Activated T-cell treated with anti-CD3 and anti-CD28 coated beads for 4 hours (primary cell): ENCODE results near the gene ADGRD1.

ENCODE experiments used
- DNase-seq: peaks from one replicate; pipeline ENCODE4 v3.0.0-alpha.2; 2020

The ADGRD1 gene

DNA sequence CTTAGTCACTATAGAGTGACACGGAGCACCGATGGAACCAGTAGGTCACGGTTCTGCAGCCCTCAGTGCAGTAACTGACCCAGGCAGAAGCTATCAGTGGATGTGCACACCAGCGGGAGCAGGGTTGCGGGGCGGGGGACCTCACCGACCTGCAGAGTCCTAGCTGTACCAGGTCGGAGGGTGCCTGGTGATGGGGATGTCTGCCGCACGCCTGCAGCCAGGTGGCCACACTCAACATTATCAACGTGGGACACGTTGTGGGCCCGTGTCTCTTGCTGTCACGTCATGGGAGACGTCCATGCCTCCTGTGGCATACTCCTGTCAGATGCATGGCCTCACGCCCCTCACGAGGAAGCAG, 55.2 kb downstream of the ADGRD1 start:
- no peak for DNase-seq

- no peak for DNase-seq
Observed at GRCh38 chr12:131009595-131010395, 56.1 kb downstream of the ADGRD1 start.

GRCh38 chr12:131010396-131011131, 56.9 kb downstream of the ADGRD1 start:
- DNase-seq = no peak

DNA sequence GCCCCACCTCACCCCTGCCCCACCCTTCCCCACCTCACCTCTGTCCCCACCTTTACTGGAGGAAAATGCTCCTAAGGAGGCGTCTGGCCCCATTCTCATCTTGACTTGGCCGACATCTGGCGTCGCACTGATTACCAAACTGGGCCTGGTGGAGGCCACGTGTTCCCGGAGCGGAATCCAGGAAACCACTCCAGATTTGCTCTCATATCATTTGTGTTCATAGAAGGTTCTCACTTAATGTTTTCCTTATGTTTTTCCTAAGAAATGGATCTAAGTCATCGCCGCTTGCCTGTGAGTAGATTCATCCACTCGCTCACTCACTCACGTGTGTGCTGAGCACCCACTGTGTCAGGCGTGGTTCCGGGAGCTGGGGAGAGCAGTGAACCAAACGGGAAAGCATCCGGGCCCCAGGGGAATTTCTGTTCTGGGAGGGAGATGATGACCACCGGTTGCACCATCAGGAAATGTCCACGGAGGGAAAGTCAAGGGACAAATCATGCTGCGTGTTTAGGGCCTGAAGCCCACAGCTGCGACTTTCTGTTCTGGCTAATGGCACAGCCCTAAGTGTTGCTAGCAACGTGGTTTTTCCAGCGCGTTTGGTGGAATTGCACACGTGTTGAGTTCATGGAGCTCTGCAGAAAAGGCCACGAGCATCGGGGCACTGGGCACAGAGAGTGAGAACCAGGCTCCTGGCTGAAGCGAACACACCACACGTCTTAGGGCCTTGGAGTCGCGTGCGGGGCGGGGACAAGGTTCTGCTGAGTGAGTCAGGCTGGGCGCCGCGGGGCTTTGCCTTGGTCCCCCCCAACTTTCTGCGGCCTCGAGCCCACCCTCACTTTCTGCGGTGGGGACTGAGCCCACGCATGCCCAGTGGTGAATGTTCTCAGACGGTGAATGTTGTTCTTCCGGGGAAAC, 57.7 kb downstream of the ADGRD1 start:
- DNase-seq = no peak

GRCh38 chr12:131012279-131013069, 58.8 kb downstream of the ADGRD1 start:
- no peak for DNase-seq

DNA sequence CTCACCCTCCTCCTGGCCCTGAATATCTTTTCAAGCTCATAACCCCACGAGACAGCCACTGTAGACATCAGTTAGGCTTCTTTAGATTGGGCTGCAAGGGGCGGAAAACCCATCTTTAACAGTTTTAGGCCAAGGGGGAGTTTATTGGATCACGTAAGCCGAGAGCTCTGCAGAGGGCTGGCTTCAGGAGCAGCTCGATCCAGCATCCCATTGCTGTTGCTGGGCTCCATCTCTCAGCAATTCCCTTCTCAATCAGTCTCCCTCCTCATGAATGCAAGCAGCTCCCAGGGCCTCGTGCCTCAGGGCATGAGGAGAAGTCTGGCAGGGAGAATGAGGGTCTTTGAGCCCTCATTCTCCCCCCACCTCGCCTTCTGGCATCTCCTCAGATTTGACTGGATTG, 59.4 kb downstream of the ADGRD1 start:
- no peak for DNase-seq

- no peak for DNase-seq
Observed at GRCh38 chr12:131014343-131014742, 60.6 kb downstream of the ADGRD1 start.

DNA sequence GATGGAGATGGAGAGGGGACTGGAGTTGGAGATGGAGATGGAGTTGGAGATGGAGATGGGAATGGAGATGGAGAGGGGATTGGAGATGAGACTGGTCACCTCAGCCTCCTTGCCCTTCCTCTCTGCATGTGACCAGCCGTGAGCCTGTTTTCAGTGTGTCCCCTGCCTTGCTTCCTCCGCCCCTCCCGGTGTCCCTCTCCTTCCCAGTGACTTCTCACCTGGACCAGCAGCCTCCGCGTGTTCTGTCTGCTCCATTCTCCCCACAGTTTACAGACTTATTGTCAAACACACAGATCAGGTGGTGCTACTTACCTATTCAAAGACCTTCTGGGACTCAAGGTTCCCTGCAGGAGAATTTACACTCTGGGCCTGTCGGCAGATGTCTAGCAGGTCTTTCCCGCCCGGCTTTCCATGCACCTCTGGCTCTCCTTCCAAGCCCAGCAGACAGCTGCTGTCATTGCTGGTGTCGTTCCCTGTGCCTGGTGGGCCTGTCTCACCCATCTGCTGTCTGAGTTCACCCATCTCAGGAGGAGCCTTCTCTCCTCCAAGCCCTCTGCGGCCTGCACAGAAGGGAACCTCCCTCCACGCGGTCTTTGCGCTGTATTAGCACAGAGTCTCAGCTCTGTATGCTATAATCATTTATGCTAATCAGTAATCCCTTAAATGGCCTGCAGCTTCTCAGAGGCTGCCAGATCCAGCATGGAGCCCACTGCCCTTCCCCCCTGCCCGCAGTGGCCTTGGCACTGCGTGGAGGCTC, 62.1 kb downstream of the ADGRD1 start:
- DNase-seq = no peak

- no peak for DNase-seq
Observed at GRCh38 chr12:131017477-131017991, 63.8 kb downstream of the ADGRD1 start.

DNA sequence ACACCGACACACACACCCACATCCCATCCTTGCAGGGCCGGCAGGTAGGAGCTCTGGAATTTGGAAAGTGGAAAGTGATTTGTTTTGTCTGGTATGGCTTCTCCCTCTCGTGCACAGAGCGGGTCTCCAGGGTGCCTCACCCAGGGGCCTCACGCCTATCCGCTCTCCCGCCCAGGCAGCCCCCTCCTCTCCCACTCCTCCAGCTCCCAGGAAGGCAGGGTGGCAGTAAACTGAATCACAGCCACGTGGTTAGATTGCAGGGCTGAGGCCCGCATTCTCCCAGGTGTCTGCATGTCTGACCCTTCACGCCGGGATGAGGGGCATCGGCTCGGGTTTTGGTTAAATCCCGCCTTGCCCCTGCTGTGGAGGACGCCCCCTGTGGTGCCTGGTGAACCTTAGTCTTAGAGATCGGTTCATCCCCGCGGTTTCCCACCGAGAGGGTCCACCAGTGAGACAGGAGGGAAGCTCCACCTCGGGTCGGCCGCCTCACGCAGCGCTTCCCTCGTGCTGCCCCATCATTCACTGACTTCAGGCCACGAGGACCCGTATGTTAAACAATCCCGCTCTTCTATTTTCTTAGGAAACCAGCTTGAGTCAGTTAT, 64.4 kb downstream of the ADGRD1 start:
- no peak for DNase-seq

DNA sequence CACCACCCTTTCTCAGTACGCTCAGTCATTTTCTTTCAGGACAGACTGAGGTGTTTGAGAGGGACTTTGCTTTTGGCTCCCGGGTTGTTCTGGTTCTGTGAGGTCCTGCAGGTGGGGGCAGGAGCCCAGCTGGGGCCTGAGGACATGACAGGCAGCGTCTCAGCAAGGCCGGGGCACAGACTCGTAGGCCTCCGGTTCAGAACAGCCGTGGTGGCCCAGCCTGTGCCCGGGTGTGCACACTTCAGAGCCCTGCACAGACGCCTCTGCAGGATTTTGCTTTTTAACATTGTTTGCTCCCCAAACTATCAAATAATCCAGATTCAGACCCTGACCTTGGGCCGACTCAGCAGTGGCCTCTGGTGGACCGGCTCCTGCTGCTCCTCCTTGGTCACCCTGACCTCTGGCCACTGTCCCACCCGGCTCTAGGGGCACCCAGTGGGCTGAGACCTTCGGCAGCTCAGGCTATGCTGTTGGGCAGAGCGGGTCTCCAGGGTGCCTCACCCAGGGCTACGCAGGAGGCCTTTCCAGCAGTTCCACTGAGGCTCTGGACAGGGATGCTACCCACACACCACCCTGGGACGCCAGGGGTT, 65.2 kb downstream of the ADGRD1 start:
- DNase-seq = no peak

GRCh38 chr12:131020326-131021153, 66.8 kb downstream of the ADGRD1 start:
- no peak for DNase-seq

GRCh38 chr12:131021154-131021541, 67.4 kb downstream of the ADGRD1 start:
- DNase-seq = no peak

DNA sequence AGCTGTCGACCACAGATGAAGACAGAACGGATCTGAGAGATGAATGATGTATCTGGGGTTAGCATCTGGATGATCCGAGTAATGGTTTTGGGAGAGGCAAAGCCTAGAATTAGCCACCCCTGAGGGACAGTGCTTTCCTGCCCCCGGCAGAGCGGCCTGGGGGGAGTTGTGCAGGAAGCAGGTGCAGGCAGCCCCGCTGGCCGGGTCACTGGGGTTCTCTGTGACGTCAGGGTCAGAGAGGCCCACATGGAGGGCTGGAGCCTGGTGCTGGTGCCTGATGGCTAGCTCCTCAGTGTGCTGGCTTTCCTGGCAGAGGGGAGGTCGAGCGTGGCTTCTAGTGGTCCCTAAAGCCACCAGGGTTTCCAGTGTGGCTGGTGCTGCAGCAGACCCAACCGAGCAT, 70.3 kb downstream of the ADGRD1 start:
- DNase-seq = no peak

DNA sequence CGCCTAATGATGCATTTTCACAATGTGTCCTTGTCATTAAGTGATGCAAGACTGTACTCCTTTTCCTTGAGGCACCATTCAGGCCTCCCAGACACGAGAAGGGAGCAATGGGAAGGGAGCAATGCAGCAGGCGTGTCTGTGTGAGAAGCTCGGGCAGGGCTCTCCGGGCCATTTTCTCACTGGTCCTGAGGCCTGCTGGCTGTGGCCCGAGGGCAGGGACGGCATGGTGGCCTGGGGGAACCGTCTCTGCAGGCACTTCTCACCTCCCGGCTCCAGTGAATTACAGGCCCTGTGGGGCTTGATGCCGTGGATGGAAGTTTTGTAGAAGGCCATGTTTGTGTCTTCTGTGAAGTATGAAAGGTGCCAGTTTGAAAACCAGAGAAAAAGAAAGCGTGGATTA, 71.0 kb downstream of the ADGRD1 start:
- no peak for DNase-seq

- DNase-seq = no peak
Observed at GRCh38 chr12:131025234-131025633, 71.5 kb downstream of the ADGRD1 start.

GRCh38 chr12:131025939-131026702, 72.4 kb downstream of the ADGRD1 start:
- no peak for DNase-seq

- no peak for DNase-seq
Observed at GRCh38 chr12:131026754-131027153, 73.0 kb downstream of the ADGRD1 start.

- no peak for DNase-seq
Observed at GRCh38 chr12:131027264-131027663, 73.6 kb downstream of the ADGRD1 start.
